Measurements from ENCODE around the gene TMEM151B. TPM values are rescaled to one million over a fixed set of nuclear protein-coding genes. Genes with fewer than 3 reads are reported as not detected.
A peak's percentile ranks its signal among the peaks of the same experiment; 100 is the strongest.

The TMEM151B gene
- total and polyA plus RNA-seq, 2 donors, result 0.09 to 0.50 TPM

DNA sequence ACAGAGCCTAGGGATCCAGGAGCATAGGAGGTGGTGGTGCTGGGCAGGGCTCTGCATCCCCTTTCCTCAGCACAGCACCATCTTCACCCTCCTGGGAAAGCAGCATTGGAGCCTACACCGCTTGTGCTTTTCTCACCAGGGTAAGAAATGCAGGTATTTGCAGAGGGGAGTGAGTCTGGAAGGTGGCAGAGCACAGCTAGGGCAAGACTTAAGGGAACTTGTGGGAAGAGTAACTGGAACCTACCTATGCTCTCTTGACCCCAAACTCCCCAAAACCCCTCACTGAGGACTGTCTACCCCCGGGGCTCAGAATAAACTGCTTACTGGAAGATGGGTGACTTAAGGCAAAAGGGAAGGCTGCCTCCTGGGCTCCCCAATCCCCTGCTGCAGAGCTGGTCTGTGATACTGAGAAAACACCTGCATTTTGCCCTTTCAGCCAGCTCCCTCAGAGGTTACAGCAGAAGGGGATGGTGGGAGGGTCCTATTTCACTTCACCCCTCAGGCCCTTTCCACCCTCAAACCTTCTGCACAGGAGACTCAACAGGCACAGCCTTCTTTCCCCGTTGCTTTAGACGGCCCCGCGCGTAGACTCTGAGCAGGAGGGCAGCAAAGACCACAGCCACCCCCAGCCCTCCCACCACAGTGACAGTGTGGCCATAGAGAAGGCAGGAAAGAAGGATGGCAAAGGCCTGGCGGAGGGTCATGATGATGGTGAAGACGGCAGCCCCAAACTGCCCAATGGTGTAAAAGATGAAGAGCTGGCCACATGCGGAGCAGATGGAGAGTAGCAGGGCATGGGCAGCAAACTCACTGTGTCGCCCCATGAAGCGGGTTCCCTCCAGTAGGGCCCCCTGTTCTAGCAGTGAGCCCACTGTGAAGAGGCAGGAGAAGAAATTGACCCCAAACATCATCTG, 15.8 kb upstream of the TMEM151B start:
- H3K27ac ChIP-seq (ENCODE audit: low read depth in 1 of 2, low read length in 1 of 2), result no peak overlapping the region
- H3K4me3 ChIP-seq (ENCODE audit: low read length in 2 of 2), result no peak overlapping the region
- WGBS, result 95% methylated on average over 12 of the region's 12 CpGs
- peaks cover 7 to 30% of the 10 kb centered on the region in 2 donors for H3K4me1 ChIP-seq (ENCODE audit: control insufficient read depth in 2 of 2, insufficient read depth in 2 of 2, low read length in 2 of 2)
- H3K36me3 ChIP-seq (ENCODE audit: control insufficient read depth in 2 of 2, insufficient read depth in 2 of 2, low read length in 1 of 2), result peaks cover 57 to 73% of the 10 kb centered on the region in 2 donors
- DNase-seq (ENCODE audit: low read depth in 6 of 9, low spot score in 9 of 9), result no peak
- no peaks in the 10 kb centered on the region for H3K9me3 ChIP-seq (ENCODE audit: control insufficient read depth in 2 of 2, insufficient read depth in 1 of 2, low read length in 1 of 2)
- no peaks in the 10 kb centered on the region for H3K27me3 ChIP-seq (ENCODE audit: control insufficient read depth in 2 of 2, insufficient read depth in 1 of 2, low read length in 1 of 2)

DNA sequence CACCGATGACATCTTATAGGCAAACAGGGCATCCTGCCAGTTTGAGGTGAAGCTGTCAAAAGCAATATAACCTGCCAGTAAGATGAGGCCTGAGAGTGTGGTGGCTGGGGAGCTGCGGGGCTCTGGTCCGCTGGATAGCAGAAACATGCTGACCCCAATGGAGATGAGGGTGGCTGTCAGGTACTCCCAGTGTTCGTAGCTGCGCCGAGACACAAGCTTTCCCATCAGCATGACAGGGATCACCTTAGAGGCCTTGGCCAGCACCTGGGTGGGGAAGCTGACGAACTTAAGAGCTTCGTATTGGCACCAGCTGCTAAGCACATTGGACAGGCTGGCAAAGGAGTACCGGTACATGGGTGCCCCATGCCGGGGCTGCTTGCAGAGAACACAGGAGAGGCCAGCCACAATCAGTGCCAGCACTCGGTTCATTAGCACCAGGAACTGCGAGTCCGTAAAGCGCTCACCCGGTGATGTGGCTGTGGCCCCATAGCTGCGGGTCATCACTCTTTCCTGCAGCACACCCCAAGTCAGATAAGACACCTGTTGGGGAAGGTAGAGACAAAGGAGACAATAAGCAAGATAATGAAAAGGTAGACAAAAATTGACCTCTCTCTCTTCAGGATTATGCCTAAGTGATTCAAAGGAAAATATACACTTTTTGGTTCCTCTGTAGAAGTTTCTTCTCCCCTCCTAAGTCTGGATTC, 15.0 kb upstream of the TMEM151B start:
- no peak overlapping the region for H3K4me3 ChIP-seq (ENCODE audit: low read length in 2 of 2)
- no peak for DNase-seq (ENCODE audit: low read depth in 6 of 9, low spot score in 9 of 9)
- peaks cover 7 to 30% of the 10 kb centered on the region in 2 donors for H3K4me1 ChIP-seq (ENCODE audit: control insufficient read depth in 2 of 2, insufficient read depth in 2 of 2, low read length in 2 of 2)
- 93% methylated on average over 16 of the region's 16 CpGs for WGBS
- peaks cover 56 to 73% of the 10 kb centered on the region in 2 donors for H3K36me3 ChIP-seq (ENCODE audit: control insufficient read depth in 2 of 2, insufficient read depth in 2 of 2, low read length in 1 of 2)
- no peaks in the 10 kb centered on the region for H3K9me3 ChIP-seq (ENCODE audit: control insufficient read depth in 2 of 2, insufficient read depth in 1 of 2, low read length in 1 of 2)
- H3K27ac ChIP-seq (ENCODE audit: low read depth in 1 of 2, low read length in 1 of 2), result peak overlapping the region in 1 of 2 donors; percentile 59
- H3K27me3 ChIP-seq (ENCODE audit: control insufficient read depth in 2 of 2, insufficient read depth in 1 of 2, low read length in 1 of 2), result no peaks in the 10 kb centered on the region

DNA sequence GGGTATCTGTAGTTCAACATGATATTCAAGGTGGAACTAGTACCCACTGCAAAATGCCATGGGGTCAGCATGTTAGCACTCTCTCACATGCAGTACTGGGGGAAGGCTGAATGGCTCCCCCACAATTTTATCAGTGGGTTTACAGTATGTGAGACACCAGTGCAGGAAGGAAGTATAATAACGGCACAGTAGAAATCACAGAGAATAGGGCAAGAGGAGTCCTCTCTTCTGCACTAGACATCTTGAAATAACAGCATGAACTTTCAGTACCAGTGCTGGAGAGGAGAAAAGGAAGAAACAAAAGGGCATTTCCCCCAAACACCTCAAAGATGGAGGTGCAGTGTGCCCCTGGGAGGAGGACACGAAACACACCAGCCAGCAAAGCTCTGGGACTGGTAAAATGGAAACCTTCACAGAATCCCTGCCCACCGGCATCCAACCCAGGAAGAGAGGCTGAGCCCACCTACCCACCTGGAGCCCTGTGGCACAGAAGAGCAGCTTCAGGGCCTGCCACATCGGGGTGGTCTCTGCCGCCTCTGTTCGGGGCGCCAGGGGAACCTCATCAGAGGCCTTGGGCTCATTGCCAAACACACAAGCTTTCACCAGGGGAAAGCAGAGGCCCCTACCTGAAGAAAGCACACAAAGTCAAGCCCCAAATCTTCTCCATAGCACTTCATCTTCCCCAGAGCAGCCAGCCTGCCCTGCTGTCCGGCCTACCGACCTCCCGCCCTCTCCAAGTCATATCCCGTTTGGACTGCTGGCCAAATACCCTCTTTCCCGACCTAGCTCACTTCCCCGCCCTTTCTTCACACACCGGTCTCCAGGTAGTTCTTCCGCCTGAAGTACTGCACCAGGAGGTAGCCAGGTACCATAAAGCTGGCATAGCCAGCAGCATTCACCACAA, 14.1 kb upstream of the TMEM151B start:
- Histone ChIP-seq H3K27me3 (ENCODE audit: control insufficient read depth in 2 of 2, insufficient read depth in 1 of 2, low read length in 1 of 2) (no peaks in the 10 kb centered on the region), H3K36me3 (ENCODE audit: control insufficient read depth in 2 of 2, insufficient read depth in 2 of 2, low read length in 1 of 2) (peaks cover 48 to 72% of the 10 kb centered on the region in 2 donors), H3K4me1 (ENCODE audit: control insufficient read depth in 2 of 2, insufficient read depth in 2 of 2, low read length in 2 of 2) (peaks cover 7 to 30% of the 10 kb centered on the region in 2 donors), H3K4me3 (ENCODE audit: low read length in 2 of 2) (peak overlapping the region; percentile 77 to 78), H3K9me3 (ENCODE audit: control insufficient read depth in 2 of 2, insufficient read depth in 1 of 2, low read length in 1 of 2) (no peaks in the 10 kb centered on the region), H3K27ac (ENCODE audit: low read depth in 1 of 2, low read length in 1 of 2) (peak overlapping the region; percentile 59 to 87)
- WGBS, result 32% methylated on average over 15 of the region's 15 CpGs
- DNase-seq (ENCODE audit: low read depth in 6 of 9, low spot score in 9 of 9), result no peak

DNA sequence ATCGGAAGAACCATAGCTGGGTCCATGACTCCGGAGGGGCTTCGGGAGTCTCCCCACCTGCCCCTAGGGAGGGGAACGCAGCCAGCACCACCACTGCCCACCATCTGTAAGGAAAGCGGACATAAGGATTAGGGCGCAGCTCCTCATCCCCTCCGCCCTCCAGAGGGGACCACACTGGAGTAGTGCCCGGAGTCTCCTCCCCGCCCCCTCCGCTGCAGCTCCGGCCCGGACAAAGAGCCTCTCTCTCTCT, 13.6 kb upstream of the TMEM151B start:
- no peaks in the 10 kb centered on the region for H3K27me3 ChIP-seq (ENCODE audit: control insufficient read depth in 2 of 2, insufficient read depth in 1 of 2, low read length in 1 of 2)
- peaks cover 46 to 67% of the 10 kb centered on the region in 2 donors for H3K36me3 ChIP-seq (ENCODE audit: control insufficient read depth in 2 of 2, insufficient read depth in 2 of 2, low read length in 1 of 2)
- DNase-seq (ENCODE audit: low read depth in 6 of 9, low spot score in 9 of 9), result no peak
- 1% methylated on average over 12 of the region's 12 CpGs for WGBS
- H3K9me3 ChIP-seq (ENCODE audit: control insufficient read depth in 2 of 2, insufficient read depth in 1 of 2, low read length in 1 of 2), result no peaks in the 10 kb centered on the region
- peak overlapping the region; percentile 59 to 87 for H3K27ac ChIP-seq (ENCODE audit: low read depth in 1 of 2, low read length in 1 of 2)
- H3K4me1 ChIP-seq (ENCODE audit: control insufficient read depth in 2 of 2, insufficient read depth in 2 of 2, low read length in 2 of 2), result peaks cover 7 to 30% of the 10 kb centered on the region in 2 donors
- peak overlapping the region; percentile 77 to 78 for H3K4me3 ChIP-seq (ENCODE audit: low read length in 2 of 2)

DNA sequence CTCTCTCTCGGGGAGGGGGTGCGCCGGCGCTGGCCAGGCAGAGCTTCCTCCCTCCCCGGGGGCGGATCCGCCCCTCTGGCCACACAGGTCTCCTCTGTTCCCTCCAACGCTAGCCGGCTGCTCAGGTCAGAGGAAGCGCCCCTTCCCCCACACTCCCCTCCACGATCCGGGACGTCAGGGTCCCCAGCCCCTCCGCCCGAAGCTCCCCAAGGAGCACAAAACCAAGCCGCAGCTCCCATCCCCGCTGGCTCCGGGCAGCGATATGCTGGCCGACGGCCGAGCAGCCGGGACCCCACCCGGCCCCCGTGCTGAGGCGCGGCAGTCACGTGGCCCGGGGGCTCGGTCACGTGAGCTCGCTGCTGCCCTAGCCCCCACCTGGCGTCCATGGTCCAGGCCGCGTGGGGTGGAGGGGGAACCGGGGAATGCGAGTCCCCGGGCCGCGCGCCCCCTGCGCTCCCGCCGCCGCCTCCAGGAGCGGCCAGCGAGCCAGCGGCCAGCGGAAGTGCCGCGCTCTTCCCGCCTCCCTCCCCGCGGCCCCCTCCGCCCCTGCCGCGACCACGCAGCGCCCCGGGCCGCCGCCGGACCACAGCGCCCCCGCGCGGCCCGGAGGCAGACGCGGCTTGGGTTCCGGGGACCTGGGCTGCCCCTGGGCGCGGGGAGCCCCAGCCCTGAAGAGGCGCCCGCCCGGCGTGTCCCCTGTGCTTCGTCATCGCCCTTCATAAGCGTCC, 13.1 kb upstream of the TMEM151B start, which contains the start of gene SLC35B2:
TSS of gene SLC35B2 (minus strand) at position 504 of the 728 bp plus-strand sequence. CDS start at position 386, 118 bp downstream.
- Histone ChIP-seq H3K4me1 (ENCODE audit: control insufficient read depth in 2 of 2, insufficient read depth in 2 of 2, low read length in 2 of 2) (peaks cover 7 to 30% of the 10 kb centered on the region in 2 donors), H3K9me3 (ENCODE audit: control insufficient read depth in 2 of 2, insufficient read depth in 1 of 2, low read length in 1 of 2) (no peaks in the 10 kb centered on the region), H3K36me3 (ENCODE audit: control insufficient read depth in 2 of 2, insufficient read depth in 2 of 2, low read length in 1 of 2) (peaks cover 42 to 64% of the 10 kb centered on the region in 2 donors)

DNA sequence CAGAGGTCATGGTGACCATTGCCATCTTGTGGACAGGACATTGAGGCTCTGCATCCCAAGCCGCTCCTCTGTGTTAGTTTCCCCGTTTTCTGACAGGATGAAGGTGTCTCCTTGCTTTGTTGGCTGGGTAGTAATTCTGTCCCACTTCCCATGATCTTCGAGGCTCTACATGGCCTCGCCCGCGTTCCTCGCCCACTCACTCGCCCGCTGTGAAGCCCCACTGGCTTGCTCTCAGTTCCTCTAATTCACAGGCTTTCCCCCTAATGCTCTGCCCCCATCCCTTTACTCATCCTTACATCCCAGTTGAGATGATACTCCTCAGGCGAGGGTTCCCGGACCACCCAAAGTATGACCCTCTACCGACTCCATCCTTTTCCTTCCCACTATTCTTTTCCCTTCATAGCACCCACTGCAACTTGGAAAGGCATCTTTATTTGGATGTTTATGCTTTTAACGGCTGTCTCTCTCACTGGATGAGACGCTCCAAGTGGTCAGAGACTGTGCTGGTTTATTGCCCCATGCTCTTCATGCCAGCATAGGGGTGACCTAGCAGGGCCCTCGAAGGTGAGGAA, 12.4 kb upstream of the TMEM151B start:
- Histone ChIP-seq H3K9me3 (ENCODE audit: control insufficient read depth in 2 of 2, insufficient read depth in 1 of 2, low read length in 1 of 2) (no peaks in the 10 kb centered on the region), H3K27me3 (ENCODE audit: control insufficient read depth in 2 of 2, insufficient read depth in 1 of 2, low read length in 1 of 2) (no peaks in the 10 kb centered on the region), H3K4me1 (ENCODE audit: control insufficient read depth in 2 of 2, insufficient read depth in 2 of 2, low read length in 2 of 2) (peaks cover 9 to 35% of the 10 kb centered on the region in 2 donors), H3K4me3 (ENCODE audit: low read length in 2 of 2) (peak overlapping the region in 1 of 2 donors; percentile 77), H3K27ac (ENCODE audit: low read depth in 1 of 2, low read length in 1 of 2) (peak overlapping the region; percentile 33 to 55), H3K36me3 (ENCODE audit: control insufficient read depth in 2 of 2, insufficient read depth in 2 of 2, low read length in 1 of 2) (peaks cover 38 to 60% of the 10 kb centered on the region in 2 donors)
- WGBS, result 67% methylated on average over 15 of the region's 15 CpGs
- DNase-seq (ENCODE audit: low read depth in 6 of 9, low spot score in 9 of 9), result no peak

More for the DNA sequence above, 13.1 kb upstream of the TMEM151B start, which contains the start of gene SLC35B2:
- peak within 1 kb of the TSS; percentile 77 to 78 for H3K4me3 ChIP-seq (ENCODE audit: low read length in 2 of 2)
- WGBS, result 1% methylated on average over 80 of the region's 80 CpGs
- DNase-seq (ENCODE audit: low read depth in 6 of 9, low spot score in 9 of 9), result peak in 4 of 9 donors; percentile 61 to 85 (median 74)
- no peaks in the 10 kb centered on the region for H3K27me3 ChIP-seq (ENCODE audit: control insufficient read depth in 2 of 2, insufficient read depth in 1 of 2, low read length in 1 of 2)
- peak within 1 kb of the TSS; percentile 59 to 87 for H3K27ac ChIP-seq (ENCODE audit: low read depth in 1 of 2, low read length in 1 of 2)

DNA sequence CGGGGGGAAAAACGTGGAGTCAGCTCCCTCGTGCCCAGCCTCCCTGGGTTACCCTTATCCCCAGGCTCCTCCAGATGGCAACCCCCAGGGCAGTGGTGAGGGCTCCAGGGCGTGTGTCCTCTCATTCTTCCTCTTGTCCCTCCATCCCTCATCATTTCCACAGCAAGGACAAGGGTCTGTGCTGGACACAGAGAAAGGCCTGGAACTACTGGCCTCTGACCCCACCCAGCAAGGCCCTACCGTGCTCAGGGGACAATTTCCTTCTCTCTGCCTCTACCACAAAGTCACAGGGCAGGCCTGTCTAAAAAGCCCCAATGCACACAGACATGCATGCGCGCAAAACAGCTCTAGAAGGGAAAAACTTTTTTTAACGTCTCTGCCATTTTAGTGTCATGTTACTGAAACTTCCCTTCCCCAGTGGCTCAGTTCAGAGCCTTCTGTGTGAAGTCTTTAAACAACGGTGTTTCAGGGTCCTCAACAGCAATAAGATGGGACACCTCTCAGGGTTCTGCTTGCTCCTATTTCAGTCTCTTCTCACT, 11.9 kb upstream of the TMEM151B start:
- H3K36me3 ChIP-seq (ENCODE audit: control insufficient read depth in 2 of 2, insufficient read depth in 2 of 2, low read length in 1 of 2), result peaks cover 33 to 54% of the 10 kb centered on the region in 2 donors

DNA sequence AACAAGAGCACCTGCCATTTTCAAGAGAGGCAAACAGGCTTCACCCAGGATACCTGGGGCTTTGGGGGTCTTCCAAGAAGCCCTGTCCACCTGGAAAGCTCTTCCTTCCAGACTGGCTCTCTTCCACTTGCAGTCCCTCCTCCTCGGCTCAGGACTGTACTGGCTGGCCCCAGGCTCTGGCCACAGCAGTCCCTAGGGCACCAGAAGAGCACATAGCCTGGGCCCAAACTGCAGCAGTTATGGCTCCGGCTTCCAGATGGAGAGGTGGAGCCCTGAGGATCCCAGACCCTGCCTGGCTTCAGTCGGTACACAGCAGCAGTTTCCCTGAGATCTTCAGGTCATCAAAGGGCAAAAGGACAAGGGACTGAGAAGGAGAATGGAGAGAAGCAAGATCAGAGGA, 11.3 kb upstream of the TMEM151B start:
- H3K27ac ChIP-seq (ENCODE audit: low read depth in 1 of 2, low read length in 1 of 2), result no peak overlapping the region
- peaks cover 15 to 46% of the 10 kb centered on the region in 2 donors for H3K4me1 ChIP-seq (ENCODE audit: control insufficient read depth in 2 of 2, insufficient read depth in 2 of 2, low read length in 2 of 2)
- DNase-seq (ENCODE audit: low read depth in 6 of 9, low spot score in 9 of 9), result no peak
- H3K9me3 ChIP-seq (ENCODE audit: control insufficient read depth in 2 of 2, insufficient read depth in 1 of 2, low read length in 1 of 2), result no peaks in the 10 kb centered on the region
- H3K36me3 ChIP-seq (ENCODE audit: control insufficient read depth in 2 of 2, insufficient read depth in 2 of 2, low read length in 1 of 2), result peaks cover 28 to 49% of the 10 kb centered on the region in 2 donors
- 96% methylated on average over 3 of the region's 3 CpGs for WGBS
- H3K4me3 ChIP-seq (ENCODE audit: low read length in 2 of 2), result no peak overlapping the region
- H3K27me3 ChIP-seq (ENCODE audit: control insufficient read depth in 2 of 2, insufficient read depth in 1 of 2, low read length in 1 of 2), result no peaks in the 10 kb centered on the region

More for the DNA sequence above, 11.9 kb upstream of the TMEM151B start:
- Histone ChIP-seq H3K4me1 (ENCODE audit: control insufficient read depth in 2 of 2, insufficient read depth in 2 of 2, low read length in 2 of 2) (peaks cover 10 to 40% of the 10 kb centered on the region in 2 donors), H3K27ac (ENCODE audit: low read depth in 1 of 2, low read length in 1 of 2) (peak overlapping the region in 1 of 2 donors; percentile 4), H3K4me3 (ENCODE audit: low read length in 2 of 2) (no peak overlapping the region), H3K27me3 (ENCODE audit: control insufficient read depth in 2 of 2, insufficient read depth in 1 of 2, low read length in 1 of 2) (no peaks in the 10 kb centered on the region), H3K9me3 (ENCODE audit: control insufficient read depth in 2 of 2, insufficient read depth in 1 of 2, low read length in 1 of 2) (no peaks in the 10 kb centered on the region)
- no peak for DNase-seq (ENCODE audit: low read depth in 6 of 9, low spot score in 9 of 9)
- WGBS, result 94% methylated on average over 9 of the region's 9 CpGs
